Measurements from ENCODE around the gene MTM1.

Gene MTM1

GRCh38 chrX:150605603-150606002 is 37.2 kb downstream of the MTM1 start:
- Histone ChIP-seq H3K4me1 (ENCODE audit: control insufficient read depth, insufficient read depth, low read length, unreplicated experiment) (no peaks in the 10 kb centered on the region), H3K27ac (ENCODE audit: low read depth, low read length) (no peak overlapping the region), H2AFZ (ENCODE audit: low read length, unreplicated experiment) (no peak overlapping the region), H3K79me2 (ENCODE audit: control insufficient read depth, insufficient read depth, low read length, unreplicated experiment) (no peaks in the 10 kb centered on the region), H3K4me3 (ENCODE audit: low read depth, low read length) (no peak overlapping the region), H3K27me3 (ENCODE audit: insufficient read depth, low read length) (no peaks in the 10 kb centered on the region), H3K36me3 (ENCODE audit: insufficient read depth, low read length) (no peaks in the 10 kb centered on the region)

- Histone ChIP-seq H3K36me3 (ENCODE audit: insufficient read depth, low read length) (no peaks in the 10 kb centered on the region), H3K4me1 (ENCODE audit: control insufficient read depth, insufficient read depth, low read length, unreplicated experiment) (no peaks in the 10 kb centered on the region), H2AFZ (ENCODE audit: low read length, unreplicated experiment) (no peak overlapping the region), H3K4me3 (ENCODE audit: low read depth, low read length) (no peak overlapping the region), H3K79me2 (ENCODE audit: control insufficient read depth, insufficient read depth, low read length, unreplicated experiment) (no peaks in the 10 kb centered on the region), H3K27me3 (ENCODE audit: insufficient read depth, low read length) (no peaks in the 10 kb centered on the region), H3K27ac (ENCODE audit: low read depth, low read length) (no peak overlapping the region)
Measured at GRCh38 chrX:150607201-150607600, 38.8 kb downstream of the MTM1 start.

- Histone ChIP-seq H3K4me3 (ENCODE audit: low read depth, low read length) (no peak overlapping the region), H3K27ac (ENCODE audit: low read depth, low read length) (no peak overlapping the region), H3K4me1 (ENCODE audit: control insufficient read depth, insufficient read depth, low read length, unreplicated experiment) (no peaks in the 10 kb centered on the region)
Measured at GRCh38 chrX:150610043-150610442, 41.6 kb downstream of the MTM1 start.

GRCh38 chrX:150610446-150610845 is 42.0 kb downstream of the MTM1 start:
- no peak overlapping the region for H3K27ac ChIP-seq (ENCODE audit: low read depth, low read length)
- no peaks in the 10 kb centered on the region for H3K36me3 ChIP-seq (ENCODE audit: insufficient read depth, low read length)
- no peaks in the 10 kb centered on the region for H3K79me2 ChIP-seq (ENCODE audit: control insufficient read depth, insufficient read depth, low read length, unreplicated experiment)
- no peak overlapping the region for H3K4me3 ChIP-seq (ENCODE audit: low read depth, low read length)
- H2AFZ ChIP-seq (ENCODE audit: low read length, unreplicated experiment) = no peak overlapping the region
- no peaks in the 10 kb centered on the region for H3K27me3 ChIP-seq (ENCODE audit: insufficient read depth, low read length)
- H3K4me1 ChIP-seq (ENCODE audit: control insufficient read depth, insufficient read depth, low read length, unreplicated experiment) = no peaks in the 10 kb centered on the region

More at GRCh38 chrX:150610043-150610442, 41.6 kb downstream of the MTM1 start:
- Histone ChIP-seq H3K36me3 (ENCODE audit: insufficient read depth, low read length) (no peaks in the 10 kb centered on the region), H3K27me3 (ENCODE audit: insufficient read depth, low read length) (no peaks in the 10 kb centered on the region), H2AFZ (ENCODE audit: low read length, unreplicated experiment) (no peak overlapping the region), H3K79me2 (ENCODE audit: control insufficient read depth, insufficient read depth, low read length, unreplicated experiment) (no peaks in the 10 kb centered on the region)

- no peaks in the 10 kb centered on the region for H3K4me1 ChIP-seq (ENCODE audit: control insufficient read depth, insufficient read depth, low read length, unreplicated experiment)
- H3K79me2 ChIP-seq (ENCODE audit: control insufficient read depth, insufficient read depth, low read length, unreplicated experiment) = no peaks in the 10 kb centered on the region
- no peak overlapping the region for H3K27ac ChIP-seq (ENCODE audit: low read depth, low read length)
- H2AFZ ChIP-seq (ENCODE audit: low read length, unreplicated experiment) = no peak overlapping the region
- H3K4me3 ChIP-seq (ENCODE audit: low read depth, low read length) = no peak overlapping the region
- H3K27me3 ChIP-seq (ENCODE audit: insufficient read depth, low read length) = no peaks in the 10 kb centered on the region
- H3K36me3 ChIP-seq (ENCODE audit: insufficient read depth, low read length) = no peaks in the 10 kb centered on the region
Measured at GRCh38 chrX:150615356-150615755, 46.9 kb downstream of the MTM1 start.

GRCh38 chrX:150616179-150616862 is 47.9 kb downstream of the MTM1 start:
- Histone ChIP-seq H3K27ac (ENCODE audit: low read depth, low read length) (no peak overlapping the region), H2AFZ (ENCODE audit: low read length, unreplicated experiment) (no peak overlapping the region), H3K79me2 (ENCODE audit: control insufficient read depth, insufficient read depth, low read length, unreplicated experiment) (no peaks in the 10 kb centered on the region), H3K4me1 (ENCODE audit: control insufficient read depth, insufficient read depth, low read length, unreplicated experiment) (no peaks in the 10 kb centered on the region), H3K4me3 (ENCODE audit: low read depth, low read length) (no peak overlapping the region), H3K27me3 (ENCODE audit: insufficient read depth, low read length) (no peaks in the 10 kb centered on the region), H3K36me3 (ENCODE audit: insufficient read depth, low read length) (no peaks in the 10 kb centered on the region)

- Histone ChIP-seq H3K4me3 (ENCODE audit: low read depth, low read length) (no peak overlapping the region), H3K36me3 (ENCODE audit: insufficient read depth, low read length) (no peaks in the 10 kb centered on the region), H3K4me1 (ENCODE audit: control insufficient read depth, insufficient read depth, low read length, unreplicated experiment) (no peaks in the 10 kb centered on the region), H3K27me3 (ENCODE audit: insufficient read depth, low read length) (no peaks in the 10 kb centered on the region), H3K27ac (ENCODE audit: low read depth, low read length) (no peak overlapping the region), H3K79me2 (ENCODE audit: control insufficient read depth, insufficient read depth, low read length, unreplicated experiment) (no peaks in the 10 kb centered on the region), H2AFZ (ENCODE audit: low read length, unreplicated experiment) (no peak overlapping the region)
Measured at GRCh38 chrX:150616863-150617198, 48.4 kb downstream of the MTM1 start.

GRCh38 chrX:150621652-150622051 is 53.2 kb downstream of the MTM1 start:
- H3K27me3 ChIP-seq (ENCODE audit: insufficient read depth, low read length) = no peaks in the 10 kb centered on the region
- no peaks in the 10 kb centered on the region for H3K79me2 ChIP-seq (ENCODE audit: control insufficient read depth, insufficient read depth, low read length, unreplicated experiment)
- no peaks in the 10 kb centered on the region for H3K36me3 ChIP-seq (ENCODE audit: insufficient read depth, low read length)
- no peak overlapping the region for H3K4me3 ChIP-seq (ENCODE audit: low read depth, low read length)
- no peaks in the 10 kb centered on the region for H3K4me1 ChIP-seq (ENCODE audit: control insufficient read depth, insufficient read depth, low read length, unreplicated experiment)
- H2AFZ ChIP-seq (ENCODE audit: low read length, unreplicated experiment) = no peak overlapping the region
- no peak overlapping the region for H3K27ac ChIP-seq (ENCODE audit: low read depth, low read length)

- Histone ChIP-seq H2AFZ (ENCODE audit: low read length, unreplicated experiment) (no peak overlapping the region), H3K79me2 (ENCODE audit: control insufficient read depth, insufficient read depth, low read length, unreplicated experiment) (no peaks in the 10 kb centered on the region), H3K36me3 (ENCODE audit: insufficient read depth, low read length) (no peaks in the 10 kb centered on the region), H3K4me1 (ENCODE audit: control insufficient read depth, insufficient read depth, low read length, unreplicated experiment) (no peaks in the 10 kb centered on the region), H3K4me3 (ENCODE audit: low read depth, low read length) (no peak overlapping the region), H3K27ac (ENCODE audit: low read depth, low read length) (no peak overlapping the region), H3K27me3 (ENCODE audit: insufficient read depth, low read length) (no peaks in the 10 kb centered on the region)
Measured at GRCh38 chrX:150623583-150623982, 55.2 kb downstream of the MTM1 start.

GRCh38 chrX:150625097-150625496 is 56.7 kb downstream of the MTM1 start:
- H3K36me3 ChIP-seq (ENCODE audit: insufficient read depth, low read length) = no peaks in the 10 kb centered on the region
- H3K27ac ChIP-seq (ENCODE audit: low read depth, low read length) = no peak overlapping the region
- H3K79me2 ChIP-seq (ENCODE audit: control insufficient read depth, insufficient read depth, low read length, unreplicated experiment) = no peaks in the 10 kb centered on the region
- no peaks in the 10 kb centered on the region for H3K4me1 ChIP-seq (ENCODE audit: control insufficient read depth, insufficient read depth, low read length, unreplicated experiment)
- H2AFZ ChIP-seq (ENCODE audit: low read length, unreplicated experiment) = no peak overlapping the region
- no peaks in the 10 kb centered on the region for H3K27me3 ChIP-seq (ENCODE audit: insufficient read depth, low read length)
- H3K4me3 ChIP-seq (ENCODE audit: low read depth, low read length) = no peak overlapping the region

- H3K36me3 ChIP-seq (ENCODE audit: insufficient read depth, low read length) = no peaks in the 10 kb centered on the region
- no peaks in the 10 kb centered on the region for H3K27me3 ChIP-seq (ENCODE audit: insufficient read depth, low read length)
- no peak overlapping the region for H2AFZ ChIP-seq (ENCODE audit: low read length, unreplicated experiment)
- no peaks in the 10 kb centered on the region for H3K4me1 ChIP-seq (ENCODE audit: control insufficient read depth, insufficient read depth, low read length, unreplicated experiment)
- H3K4me3 ChIP-seq (ENCODE audit: low read depth, low read length) = no peak overlapping the region
- no peak overlapping the region for H3K27ac ChIP-seq (ENCODE audit: low read depth, low read length)
- no peaks in the 10 kb centered on the region for H3K79me2 ChIP-seq (ENCODE audit: control insufficient read depth, insufficient read depth, low read length, unreplicated experiment)
Measured at GRCh38 chrX:150625875-150626274, 57.5 kb downstream of the MTM1 start.

Measured in ACC112 (cell line).